H1 (cell line): Measurements from ENCODE around the gene AOC1. TPM values are rescaled to one million over a fixed set of nuclear protein-coding genes. Genes with fewer than 3 reads are reported as not detected.
A peak's percentile ranks its signal among the peaks of the same experiment; 100 is the strongest.

Source experiments
- CTCF ChIA-PET: fragments of 300-600 bp; sonication (Branson Sonifier 250); formaldehyde crosslinking; loops from one replicate; lab custom pipeline; 2021; ENCODE audit not compliant: partially characterized antibody; lab: Charles Lee
- POLR2A ChIA-PET: fragments of 300-600 bp; sonication (Branson Sonifier 250); formaldehyde crosslinking; loops from one replicate; lab custom pipeline; 2021; ENCODE audit warnings: inconsistent platforms; ENCODE audit not compliant: partially characterized antibody; lab: Charles Lee
- DNase-seq, 2 experiments: peaks; one replicate each; pipeline versions ENCODE4 v3.0.0 to v3.0.0-alpha.2; 2010 to 2022; ENCODE audit warnings: low spot score in 2 of 2, low read depth in 1 of 2, mixed read lengths in 1 of 2
- FAIRE-seq: peaks from 2 replicates; lab custom pipeline; 2011; peaks lifted over from hg19 to GRCh38; lab: Jason Lieb, UNC
- H2AFZ ChIP-seq: 2 replicates; pipeline ENCODE4 v1.8.1; 2012; ENCODE audit warnings: low read length, inconsistent platforms
- H2AK5ac ChIP-seq: 2 replicates; pipeline ENCODE4 v1.6.1; 2013; ENCODE audit warnings: low read depth, low read length
- H2BK120ac ChIP-seq: replicated peaks from 2 replicates; pipeline ENCODE3; 2013; ENCODE audit warnings: low read depth, low read length, inconsistent platforms
- H2BK12ac ChIP-seq: 2 replicates; pipeline ENCODE4 v1.6.1; 2013; ENCODE audit warnings: low read depth, low read length
- H2BK15ac ChIP-seq: 2 replicates; pipeline ENCODE4 v1.6.1; 2013; ENCODE audit warnings: low read length
- H2BK20ac ChIP-seq: 2 replicates; pipeline ENCODE4 v1.6.1; 2013; ENCODE audit warnings: low read length
- H2BK5ac ChIP-seq: 2 replicates; pipeline ENCODE4 v1.6.1; 2013; ENCODE audit warnings: low read depth, low read length
- H3K14ac ChIP-seq: 2 replicates; pipeline ENCODE4 v1.6.1; 2013; ENCODE audit warnings: inconsistent platforms; ENCODE audit not compliant: insufficient read length
- H3K18ac ChIP-seq: 2 replicates; pipeline ENCODE4 v1.6.1; 2013; ENCODE audit warnings: low read length; ENCODE audit errors: extremely low read depth
- H3K23ac ChIP-seq: 2 replicates; pipeline ENCODE4 v1.6.1; 2013; ENCODE audit warnings: inconsistent platforms; ENCODE audit not compliant: insufficient read length
- H3K23me2 ChIP-seq: 2 replicates; pipeline ENCODE4 v1.6.1; 2013; ENCODE audit warnings: low read depth, low read length
- H3K27ac ChIP-seq: 2 replicates; pipeline ENCODE4 v1.6.1; 2011; ENCODE audit warnings: low read depth, low read length, inconsistent platforms
- H3K27me3 ChIP-seq, 4 experiments: replicated peaks in 1 of 4; 1 replicate in 1 of 4; 2 replicates in 3 of 4; pipeline versions ENCODE4 v1.6.1 to v1.8.1; 2011 to 2013; ENCODE audit warnings: low read length in 3 of 4, mild to moderate bottlenecking in 3 of 4, inconsistent platforms in 2 of 4, mixed read lengths in 2 of 4, moderate library complexity in 1 of 4; ENCODE audit not compliant: control insufficient read depth in 3 of 4, insufficient read depth in 3 of 4; ENCODE audit errors: extremely low read depth in 1 of 4
- H3K36me3 ChIP-seq, 4 experiments: 2 replicates each; pipeline versions ENCODE4 v1.6.1 to v1.8.1; 2011 to 2013; ENCODE audit warnings: mild to moderate bottlenecking in 4 of 4, low read length in 3 of 4, moderate library complexity in 2 of 4, control low read depth in 1 of 4, inconsistent platforms in 1 of 4; ENCODE audit not compliant: insufficient read depth in 4 of 4, control insufficient read depth in 2 of 4
- H3K4ac ChIP-seq: replicated peaks from 2 replicates; pipeline ENCODE3; 2013; ENCODE audit warnings: low read length, low read depth, mixed read lengths, inconsistent platforms; ENCODE audit not compliant: insufficient read length
- H3K4me1 ChIP-seq, 4 experiments: replicated peaks in 1 of 4; 1 replicate in 1 of 4; 2 replicates in 3 of 4; pipeline versions ENCODE4 v1.6.1 to v1.8.1; 2011 to 2013; ENCODE audit warnings: low read length in 3 of 4, inconsistent platforms in 2 of 4, mixed read lengths in 1 of 4; ENCODE audit not compliant: insufficient read depth in 4 of 4, control insufficient read depth in 3 of 4
- H3K4me2 ChIP-seq, 2 experiments: 2 replicates each; pipeline versions ENCODE4 v1.6.1 to v1.8.1; 2011 to 2013; ENCODE audit warnings: low read depth in 2 of 2, low read length in 2 of 2, control low read depth in 1 of 2, inconsistent platforms in 1 of 2, mild to moderate bottlenecking in 1 of 2; ENCODE audit not compliant: insufficient read depth in 1 of 2
- H3K4me3 ChIP-seq, 4 experiments: fragments of 200-600, 300-600 bp in 1 of 4; sonication (generic), shearing (Covaris generic), sonication (Bioruptor Twin) in 1 of 4; 2 replicates each; pipeline versions ENCODE4 v1.5.1 to v1.8.1; 2011 to 2016; ENCODE audit warnings: low read length in 4 of 4, low read depth in 3 of 4, control low read depth in 2 of 4, inconsistent platforms in 2 of 4, mild to moderate bottlenecking in 2 of 4, mixed read lengths in 1 of 4, moderate library complexity in 1 of 4; ENCODE audit not compliant: insufficient read depth in 2 of 4; ENCODE audit errors: extremely low read depth in 1 of 4
- H3K56ac ChIP-seq: replicated peaks from 2 replicates; pipeline ENCODE3; 2013; ENCODE audit warnings: low read depth, mild to moderate bottlenecking, mixed read lengths, low read length, inconsistent platforms; ENCODE audit not compliant: insufficient read length
- H3K79me1 ChIP-seq: 2 replicates; pipeline ENCODE4 v1.6.1; 2013; ENCODE audit warnings: low read depth, low read length, control low read depth
- H3K79me2 ChIP-seq, 2 experiments: 2 replicates each; pipeline versions ENCODE4 v1.6.1 to v1.8.1; 2012 to 2013; ENCODE audit warnings: low read length in 2 of 2, mild to moderate bottlenecking in 2 of 2, inconsistent platforms in 1 of 2; ENCODE audit not compliant: insufficient read depth in 2 of 2, control insufficient read depth in 1 of 2
- H3K9ac ChIP-seq, 4 experiments: replicated peaks in 1 of 4; 1 replicate in 1 of 4; 2 replicates in 3 of 4; pipeline versions ENCODE4 v1.6.1 to v1.8.1; 2011 to 2013; ENCODE audit warnings: low read depth in 3 of 4, low read length in 3 of 4, control low read depth in 2 of 4, mild to moderate bottlenecking in 2 of 4, moderate library complexity in 2 of 4, inconsistent platforms in 1 of 4; ENCODE audit errors: extremely low read depth in 1 of 4
- H3K9me3 ChIP-seq, 2 experiments: 2 replicates each; pipeline versions ENCODE4 v1.6.1 to v1.8.1; 2012 to 2013; ENCODE audit warnings: mild to moderate bottlenecking in 2 of 2, moderate library complexity in 2 of 2, control low read depth in 1 of 2, inconsistent platforms in 1 of 2, low read depth in 1 of 2, low read length in 1 of 2, mixed read lengths in 1 of 2; ENCODE audit not compliant: insufficient read depth in 2 of 2
- H4K20me1 ChIP-seq, 2 experiments: replicated peaks in 1 of 2; 2 replicates each; pipeline versions ENCODE3 to v1.8.1; 2011 to 2013; ENCODE audit warnings: inconsistent platforms in 2 of 2, low read length in 2 of 2, mild to moderate bottlenecking in 1 of 2; ENCODE audit not compliant: insufficient read depth in 2 of 2, control insufficient read depth in 1 of 2
- H4K5ac ChIP-seq: 2 replicates; pipeline ENCODE4 v1.6.1; 2013; ENCODE audit warnings: low read length, low read depth, mixed read lengths, inconsistent platforms; ENCODE audit not compliant: insufficient read length
- H4K8ac ChIP-seq: 2 replicates; pipeline ENCODE4 v1.8.0; 2013; ENCODE audit warnings: mild to moderate bottlenecking, moderate library complexity, low read length, inconsistent platforms; ENCODE audit not compliant: insufficient read depth; ENCODE audit errors: extremely low read depth
- H4K91ac ChIP-seq: replicated peaks from 2 replicates; pipeline ENCODE3; 2013; ENCODE audit warnings: low read length, mixed read lengths, inconsistent platforms; ENCODE audit not compliant: insufficient read length
- BRCA1 ChIP-seq: IDR thresholded peaks from 2 replicates; pipeline ENCODE4 v1.6.1; 2012; ENCODE audit warnings: low read depth, low read length, improper control_type of control experiment
- CBX8 ChIP-seq: fragments of 300-800, 300-1000 bp; sonication (generic); IDR thresholded peaks from 2 replicates; pipeline ENCODE4 v1.7.1; 2016; ENCODE audit warnings: low read depth, low read length, borderline replicate concordance
- CHD1 ChIP-seq: IDR thresholded peaks from 2 replicates; pipeline ENCODE4 v1.6.1; 2012; ENCODE audit warnings: low read depth, low read length, improper control_type of control experiment
- EP300 ChIP-seq, 2 experiments: IDR thresholded peaks; 1 replicate in 1 of 2; 2 replicates in 1 of 2; pipeline ENCODE4 v1.6.1; 2011 to 2012; ENCODE audit warnings: low read depth in 2 of 2, low read length in 2 of 2, mild to moderate bottlenecking in 2 of 2, borderline replicate concordance in 1 of 2, inconsistent platforms in 1 of 2, moderate library complexity in 1 of 2
- NRF1 ChIP-seq: IDR thresholded peaks from 2 replicates; pipeline ENCODE4 v1.6.1; 2011; ENCODE audit warnings: mild to moderate bottlenecking, low read depth, low read length, improper control_type of control experiment
- RNF2 ChIP-seq: fragments of 200-900, 300-1000 bp; sonication (generic); IDR thresholded peaks from 2 replicates; pipeline ENCODE4 v1.7.1; 2016; ENCODE audit warnings: borderline replicate concordance, low read depth, mild to moderate bottlenecking, antibody characterized with exemption, low read length; ENCODE audit not compliant: poor library complexity, severe bottlenecking; ENCODE audit errors: missing control alignments
- SP2 ChIP-seq: IDR thresholded peaks from 2 replicates; pipeline ENCODE4 v1.6.1; 2012; ENCODE audit warnings: mild to moderate bottlenecking, low read length, inconsistent platforms
- WGBS, 2 experiments: shearing (Covaris generic) in 1 of 2; methylation state at CpG; one replicate each; pipeline versions ENCODE4 v1.1.6 to v1.1.7; 2013 to 2015; ENCODE audit warnings: low lambda C conversion rate in 2 of 2, mixed read lengths in 2 of 2, inconsistent platforms in 1 of 2, low coverage in 1 of 2, missing lambda C conversion rate in 1 of 2; ENCODE audit not compliant: insufficient replicate concordance in 2 of 2, insufficient coverage in 1 of 2, insufficient read length in 1 of 2; ENCODE audit errors: extremely low coverage in 1 of 2, missing lambda C conversion rate in 1 of 2; 5-methylcytosine and 5-hydroxymethylcytosine counted together
- polyA plus RNA-seq, 7 experiments: library from polyadenylated mRNA; depleted of rRNA in 3 of 7; stranded (reverse) in 5 of 7; unstranded in 2 of 7; fragments of >200 nt in 5 of 7; fragments of 200-250 nt in 2 of 7; gene quantifications; 1 replicate in 5 of 7; 2 replicates in 1 of 7; 4 replicates in 1 of 7; pipeline versions ENCODE4 v1.2.1 to v1.2.3, GENCODE V29; 2011 to 2013; ENCODE audit warnings: missing spikeins in 2 of 7, mixed read lengths in 2 of 7
- total RNA-seq: library from RNA; stranded (reverse); fragmentation: NEBNext Ultra II Directional; extraction: Animal tissue kit (Norgen Biotek cat#: 25700); gene quantifications from 2 replicates; pipeline ENCODE4 v1.2.1, GENCODE V29; 2021
- TF ChIP-seq, protein P1 (sequence below), 3 experiments: IDR thresholded peaks; 1 replicate in 2 of 3; 2 replicates in 1 of 3; pipeline versions ENCODE4 v1.5.1 to v1.6.1; 2011; ENCODE audit warnings: low read length in 3 of 3, mild to moderate bottlenecking in 3 of 3, inconsistent platforms in 2 of 3, low read depth in 1 of 3, moderate library complexity in 1 of 3; ENCODE audit not compliant: insufficient read depth in 1 of 3; ENCODE audit errors: control extremely low read depth in 1 of 3

The AOC1 gene
- total and polyA plus RNA-seq, 2 of the 8 experiments (the other 6 are each of a cell fraction or from before 2014, with no cell fraction given) = 0.15 to 0.17 TPM

DNA sequence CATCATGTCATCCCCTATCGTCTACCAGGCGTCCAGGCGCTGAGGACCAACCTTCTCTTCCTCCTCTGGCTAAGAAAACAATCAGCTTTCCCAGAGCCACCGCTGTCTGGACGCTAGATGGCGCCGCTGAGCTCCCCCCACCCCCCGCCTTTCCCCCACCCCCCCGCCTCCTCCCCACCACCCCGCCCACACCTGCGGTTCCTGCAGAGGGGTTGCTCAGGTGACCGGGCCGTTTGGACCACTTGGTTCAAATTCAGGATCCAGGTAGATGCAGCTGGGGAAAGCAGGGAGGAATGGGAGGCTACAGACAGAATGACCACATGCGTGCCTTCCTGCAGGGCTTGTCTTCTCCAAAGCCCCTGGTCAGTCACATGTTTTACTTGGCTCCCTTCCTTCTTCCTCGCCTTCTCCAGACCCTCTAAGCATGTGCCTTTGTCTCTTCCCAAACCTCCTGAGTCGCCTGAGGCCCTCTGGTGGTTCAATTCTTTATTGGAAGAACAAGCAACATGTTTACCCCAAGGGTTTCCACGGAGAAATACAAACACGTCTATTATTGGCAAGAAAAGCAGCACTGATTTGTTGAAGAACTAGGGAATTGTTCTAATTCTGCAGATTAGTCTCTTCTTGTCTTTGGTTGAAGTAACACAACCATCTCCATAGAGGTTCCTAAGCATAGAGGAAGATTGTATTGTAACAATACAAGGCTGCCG, 24.7 kb downstream of the AOC1 start:
- 0 out of 7 replicates have a peak, but pooled peaks cover 0 to 7% (median 0%) of the 10 kb centered on the region in 4 experiments for H3K4me1 ChIP-seq
- no peaks in the 10 kb centered on the region for H3K79me2 ChIP-seq
- H3K36me3 ChIP-seq = no peaks in the 10 kb centered on the region
- DNase-seq = peak; percentile 62 to 79
- H2BK12ac ChIP-seq = no peak overlapping the region; the same call in 1 of the 2 replicates
- peak overlapping the region; percentile 60 for H3K56ac ChIP-seq
- H4K5ac ChIP-seq = peak overlapping the region; percentile 85
- peak overlapping the region; percentile 100 for H2AFZ ChIP-seq
- H3K27ac ChIP-seq = peak overlapping the region; percentile 91; the same call in 1 of the 2 replicates
- H3K4ac ChIP-seq = no peak overlapping the region
- no peak overlapping the region for H2AK5ac ChIP-seq
- WGBS, 2 experiments = 14% methylated on average over 13 of the region's 19 CpGs; no CpG with 5 or more reads in 1 of the 2 experiments
- H3K9ac ChIP-seq = peak overlapping the region in 2 of 4 experiments; percentile 62 to 84; a peak in 4 of 7 replicates
- ChIA-PET CTCF (interaction anchor here (0.6 to 7.1 kb wide), 46 partner anchors 9 to 1805 kb away, joined by 3 to 50 read pairs (median 4); partner anchors contain the start of genes GIMAP6 and NOS3), POLR2A (no interaction called here)
- H3K23ac ChIP-seq = no peak overlapping the region
- no peak overlapping the region for H2BK15ac ChIP-seq
- H3K14ac ChIP-seq = no peak overlapping the region
- H3K18ac ChIP-seq = peak overlapping the region; percentile 92
- FAIRE-seq = peak; percentile 83
- H3K27me3 ChIP-seq = no peaks in the 10 kb centered on the region; a peak in 1 of 7 replicates
- no peaks in the 10 kb centered on the region; the same call in 1 of the 2 replicates for H3K23me2 ChIP-seq
- H4K20me1 ChIP-seq = no peaks in the 10 kb centered on the region
- H4K8ac ChIP-seq = peak overlapping the region; percentile 76; the same call in 1 of the 2 replicates
- H2BK5ac ChIP-seq = peak overlapping the region; percentile 82; the same call in 1 of the 2 replicates
- no peaks in the 10 kb centered on the region for H3K9me3 ChIP-seq
- H3K4me3 ChIP-seq = peak overlapping the region; percentile 6 to 52 (median 29); a peak in 6 of 8 replicates
- H3K79me1 ChIP-seq = no peaks in the 10 kb centered on the region
- H4K91ac ChIP-seq = peak overlapping the region; percentile 67
- peak overlapping the region; percentile 40 to 83 for H3K4me2 ChIP-seq
- H2BK20ac ChIP-seq = no peak overlapping the region
- no peak overlapping the region for H2BK120ac ChIP-seq
- TF ChIP-seq, protein P1, sequence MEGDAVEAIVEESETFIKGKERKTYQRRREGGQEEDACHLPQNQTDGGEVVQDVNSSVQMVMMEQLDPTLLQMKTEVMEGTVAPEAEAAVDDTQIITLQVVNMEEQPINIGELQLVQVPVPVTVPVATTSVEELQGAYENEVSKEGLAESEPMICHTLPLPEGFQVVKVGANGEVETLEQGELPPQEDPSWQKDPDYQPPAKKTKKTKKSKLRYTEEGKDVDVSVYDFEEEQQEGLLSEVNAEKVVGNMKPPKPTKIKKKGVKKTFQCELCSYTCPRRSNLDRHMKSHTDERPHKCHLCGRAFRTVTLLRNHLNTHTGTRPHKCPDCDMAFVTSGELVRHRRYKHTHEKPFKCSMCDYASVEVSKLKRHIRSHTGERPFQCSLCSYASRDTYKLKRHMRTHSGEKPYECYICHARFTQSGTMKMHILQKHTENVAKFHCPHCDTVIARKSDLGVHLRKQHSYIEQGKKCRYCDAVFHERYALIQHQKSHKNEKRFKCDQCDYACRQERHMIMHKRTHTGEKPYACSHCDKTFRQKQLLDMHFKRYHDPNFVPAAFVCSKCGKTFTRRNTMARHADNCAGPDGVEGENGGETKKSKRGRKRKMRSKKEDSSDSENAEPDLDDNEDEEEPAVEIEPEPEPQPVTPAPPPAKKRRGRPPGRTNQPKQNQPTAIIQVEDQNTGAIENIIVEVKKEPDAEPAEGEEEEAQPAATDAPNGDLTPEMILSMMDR (IDR thresholded peaks at IDR 0.05; ENCODE audit: control extremely low read depth in 1 of 3, insufficient read depth in 1 of 3, low read depth in 1 of 3, low read length in 3 of 3) = peak; percentile 66 to 78 (median 72)
- TF ChIP-seq EP300 (IDR thresholded peaks at IDR 0.05; ENCODE audit: borderline replicate concordance in 1 of 2, low read depth in 2 of 2, low read length in 2 of 2) (0 out of 3 replicates have a peak, but pooled peaks of 1 of the 2 experiments have one; percentile 46), CHD1 (no peak), RNF2 (no peak), BRCA1 (no peak), CBX8 (no peak), SP2 (no peak), NRF1 (no peak)
